ENCODE measurements around the gene CCDC134. TPM values are rescaled to one million over a fixed set of nuclear protein-coding genes. Genes with fewer than 3 reads are reported as not detected.

Gene CCDC134
- polyA plus RNA-seq, 1 of the 3 experiments (the other 2 are of a cell fraction): 2.0 TPM

DNA sequence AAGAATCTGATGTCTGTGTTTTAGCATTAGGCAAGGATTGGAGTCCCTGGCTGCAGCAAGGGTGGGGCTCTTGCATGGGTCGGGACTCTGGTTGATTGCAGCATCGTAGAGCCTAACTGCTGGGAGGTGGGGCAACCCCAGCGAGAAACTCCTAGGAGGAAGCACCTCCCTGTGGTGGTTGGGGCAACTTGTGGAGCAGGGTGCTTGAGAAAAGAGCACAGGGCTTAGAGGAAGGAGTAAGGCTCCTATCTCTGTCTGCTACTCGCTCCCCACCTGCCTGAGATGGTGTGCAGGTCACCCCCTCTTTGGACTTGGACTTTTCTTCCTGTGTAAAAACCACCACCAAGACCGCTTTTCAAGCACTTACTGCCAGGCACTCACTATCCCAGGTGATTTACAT is 48.0 kb downstream of the CCDC134 start:
- no peaks in the 10 kb centered on the region for H4K20me1 ChIP-seq (ENCODE audit: insufficient read depth)
- no peak for TF ChIP-seq RFX5 (IDR thresholded peaks at IDR 0.05; ENCODE audit: low read length)
- TF ChIP-seq NRF1 (IDR thresholded peaks at IDR 0.05; ENCODE audit: low read depth, low read length): no peak
- no peak for TF ChIP-seq RAD21 (IDR thresholded peaks at IDR 0.05; ENCODE audit: low read length)
- no peak for TF ChIP-seq GABPA (IDR thresholded peaks at IDR 0.05; ENCODE audit: low read depth)
- no peak for TF ChIP-seq TEAD4 (IDR thresholded peaks at IDR 0.05; ENCODE audit: borderline replicate concordance, insufficient read depth)
- TF ChIP-seq MXI1 (IDR thresholded peaks at IDR 0.05; ENCODE audit: low read depth, low read length): no peak
- no peak for TF ChIP-seq JUND (IDR thresholded peaks at IDR 0.05)
- TF ChIP-seq, protein P1, sequence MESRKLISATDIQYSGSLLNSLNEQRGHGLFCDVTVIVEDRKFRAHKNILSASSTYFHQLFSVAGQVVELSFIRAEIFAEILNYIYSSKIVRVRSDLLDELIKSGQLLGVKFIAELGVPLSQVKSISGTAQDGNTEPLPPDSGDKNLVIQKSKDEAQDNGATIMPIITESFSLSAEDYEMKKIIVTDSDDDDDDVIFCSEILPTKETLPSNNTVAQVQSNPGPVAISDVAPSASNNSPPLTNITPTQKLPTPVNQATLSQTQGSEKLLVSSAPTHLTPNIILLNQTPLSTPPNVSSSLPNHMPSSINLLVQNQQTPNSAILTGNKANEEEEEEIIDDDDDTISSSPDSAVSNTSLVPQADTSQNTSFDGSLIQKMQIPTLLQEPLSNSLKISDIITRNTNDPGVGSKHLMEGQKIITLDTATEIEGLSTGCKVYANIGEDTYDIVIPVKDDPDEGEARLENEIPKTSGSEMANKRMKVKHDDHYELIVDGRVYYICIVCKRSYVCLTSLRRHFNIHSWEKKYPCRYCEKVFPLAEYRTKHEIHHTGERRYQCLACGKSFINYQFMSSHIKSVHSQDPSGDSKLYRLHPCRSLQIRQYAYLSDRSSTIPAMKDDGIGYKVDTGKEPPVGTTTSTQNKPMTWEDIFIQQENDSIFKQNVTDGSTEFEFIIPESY (IDR thresholded peaks at IDR 0.05; ENCODE audit: borderline replicate concordance, low read depth): no peak
- TF ChIP-seq RXRA (IDR thresholded peaks at IDR 0.05; ENCODE audit: borderline replicate concordance, low read depth): no peak
- TF ChIP-seq FOSL2 (IDR thresholded peaks at IDR 0.05; ENCODE audit: borderline replicate concordance, low read depth): no peak
- TF ChIP-seq, protein P2, sequence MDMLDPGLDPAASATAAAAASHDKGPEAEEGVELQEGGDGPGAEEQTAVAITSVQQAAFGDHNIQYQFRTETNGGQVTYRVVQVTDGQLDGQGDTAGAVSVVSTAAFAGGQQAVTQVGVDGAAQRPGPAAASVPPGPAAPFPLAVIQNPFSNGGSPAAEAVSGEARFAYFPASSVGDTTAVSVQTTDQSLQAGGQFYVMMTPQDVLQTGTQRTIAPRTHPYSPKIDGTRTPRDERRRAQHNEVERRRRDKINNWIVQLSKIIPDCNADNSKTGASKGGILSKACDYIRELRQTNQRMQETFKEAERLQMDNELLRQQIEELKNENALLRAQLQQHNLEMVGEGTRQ (IDR thresholded peaks at IDR 0.05; ENCODE audit: borderline replicate concordance, low read depth, low read length): no peak
- TF ChIP-seq, protein P3, sequence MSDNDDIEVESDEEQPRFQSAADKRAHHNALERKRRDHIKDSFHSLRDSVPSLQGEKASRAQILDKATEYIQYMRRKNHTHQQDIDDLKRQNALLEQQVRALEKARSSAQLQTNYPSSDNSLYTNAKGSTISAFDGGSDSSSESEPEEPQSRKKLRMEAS (IDR thresholded peaks at IDR 0.05; ENCODE audit: low read depth): no peak
- TF ChIP-seq EP300 (IDR thresholded peaks at IDR 0.05; ENCODE audit: borderline replicate concordance in 1 of 2, low read depth in 1 of 2, low read length in 1 of 2): no peak
- TF ChIP-seq FOXM1 (IDR thresholded peaks at IDR 0.05; ENCODE audit: low read depth): no peak
- 80% methylated on average over 4 of the region's 5 CpGs for WGBS (ENCODE audit: low lambda C conversion rate)
- H3K9me3 ChIP-seq: no peaks in the 10 kb centered on the region
- H3F3A ChIP-seq (replicated peaks; ENCODE audit: insufficient read depth): no peaks in the 10 kb centered on the region
- no peaks in the 10 kb centered on the region for H3K27me3 ChIP-seq (ENCODE audit: insufficient read depth)
- H3K79me2 ChIP-seq (ENCODE audit: insufficient read depth): no peaks in the 10 kb centered on the region
- H3K4me2 ChIP-seq: no peak overlapping the region
- H3K4me1 ChIP-seq (ENCODE audit: control insufficient read depth in 1 of 2, insufficient read depth in 2 of 2, low read depth in 1 of 2, low read length in 1 of 2): peaks cover 0 to 3% of the 10 kb centered on the region in 2 experiments; a peak in 1 of 4 replicates
- H3K36me3 ChIP-seq (replicated peaks in 1 of 2; ENCODE audit: control insufficient read depth in 1 of 2, insufficient read depth in 2 of 2, low read length in 1 of 2): no peaks in the 10 kb centered on the region
- H3K27ac ChIP-seq (ENCODE audit: low read depth in 2 of 2, low read length in 1 of 2): no peak overlapping the region; a peak in 1 of 4 replicates
- H3K4me3 ChIP-seq (ENCODE audit: low read depth in 2 of 2, low read length in 1 of 2): no peak overlapping the region
- no peaks in the 10 kb centered on the region for H3K9me2 ChIP-seq
- ChIA-PET CTCF (no interaction called here), POLR2A (no interaction called here)
- H2AFZ ChIP-seq (ENCODE audit: low read depth): no peak overlapping the region
- no peak overlapping the region for H3K9ac ChIP-seq
- DNase-seq: no peak

DNA sequence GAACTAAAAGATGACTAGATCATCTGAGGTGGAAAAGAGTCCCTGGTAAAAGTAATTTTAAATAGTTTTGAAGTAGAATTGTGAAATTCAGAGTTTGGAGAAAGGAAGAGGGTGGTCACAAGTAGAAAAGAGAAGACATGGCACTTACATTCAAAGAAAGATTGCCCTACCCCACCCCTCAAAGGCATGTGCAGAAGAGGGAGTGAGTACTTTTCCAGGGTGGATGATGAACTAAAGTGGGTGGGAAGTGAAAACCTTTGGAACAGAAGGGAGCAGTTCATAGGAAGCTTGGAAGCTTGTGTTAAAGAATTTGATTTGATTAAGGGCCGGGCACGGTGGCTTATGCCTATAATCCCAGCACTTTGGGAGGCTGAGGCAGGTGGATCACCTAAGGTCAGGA is 56.0 kb downstream of the CCDC134 start:
- DNase-seq: no peak
- H3K4me1 ChIP-seq (ENCODE audit: control insufficient read depth in 1 of 2, insufficient read depth in 2 of 2, low read depth in 1 of 2, low read length in 1 of 2): peaks cover 0 to 5% of the 10 kb centered on the region in 2 experiments; a peak in 1 of 4 replicates
- H3F3A ChIP-seq (replicated peaks; ENCODE audit: insufficient read depth): peaks cover 5% of the 10 kb centered on the region
- no peaks in the 10 kb centered on the region for H3K27me3 ChIP-seq (ENCODE audit: insufficient read depth)
- ChIA-PET CTCF (interaction anchor here (0.9 to 1.2 kb wide), 2 partner anchors 9 to 110 kb away, joined by 3 to 4 read pairs; no protein-coding TSS in a partner anchor), POLR2A (no interaction called here)
- no CpG with 5 or more reads among the region's 2 CpGs for WGBS (ENCODE audit: low lambda C conversion rate)
- no peaks in the 10 kb centered on the region for H3K9me2 ChIP-seq
- no peak overlapping the region for H3K4me2 ChIP-seq
- no peaks in the 10 kb centered on the region for H3K9me3 ChIP-seq
- H3K9ac ChIP-seq: no peak overlapping the region
- no peak overlapping the region for H3K4me3 ChIP-seq (ENCODE audit: low read depth in 2 of 2, low read length in 1 of 2)
- no peak overlapping the region for H2AFZ ChIP-seq (ENCODE audit: low read depth)
- peaks cover 3% of the 10 kb centered on the region; the same call in 1 of the 2 replicates for H3K79me2 ChIP-seq (ENCODE audit: insufficient read depth)
- no peaks in the 10 kb centered on the region for H4K20me1 ChIP-seq (ENCODE audit: insufficient read depth)
- H3K36me3 ChIP-seq (replicated peaks in 1 of 2; ENCODE audit: control insufficient read depth in 1 of 2, insufficient read depth in 2 of 2, low read length in 1 of 2): no peaks in the 10 kb centered on the region
- H3K27ac ChIP-seq (ENCODE audit: low read depth in 2 of 2, low read length in 1 of 2): no peak overlapping the region
- TF ChIP-seq YY1 (IDR thresholded peaks at IDR 0.05; ENCODE audit: low read depth) (no peak), RAD21 (IDR thresholded peaks at IDR 0.05; ENCODE audit: low read length) (no peak), TEAD4 (IDR thresholded peaks at IDR 0.05; ENCODE audit: borderline replicate concordance, insufficient read depth) (no peak), MEF2A (IDR thresholded peaks at IDR 0.05; ENCODE audit: borderline replicate concordance, low read depth) (no peak), FOSL2 (IDR thresholded peaks at IDR 0.05; ENCODE audit: borderline replicate concordance, low read depth) (no peak), FOXM1 (IDR thresholded peaks at IDR 0.05; ENCODE audit: low read depth) (no peak), EZH2phosphoT487 (IDR thresholded peaks at IDR 0.05; ENCODE audit: borderline replicate concordance, low read depth) (no peak), NFIC (IDR thresholded peaks at IDR 0.05; ENCODE audit: borderline replicate concordance) (no peak), GATA2 (CRISPR knock-in tag; IDR thresholded peaks at IDR 0.05) (no peak), SMC3 (IDR thresholded peaks at IDR 0.05; ENCODE audit: low read depth, low read length) (no peak), TAF1 (IDR thresholded peaks at IDR 0.05; ENCODE audit: borderline replicate concordance, low read depth, low read length) (no peak), CHD2 (IDR thresholded peaks at IDR 0.05; ENCODE audit: low read length, partially characterized antibody) (no peak), MXI1 (IDR thresholded peaks at IDR 0.05; ENCODE audit: low read depth, low read length) (no peak), SIN3A (IDR thresholded peaks at IDR 0.05; ENCODE audit: borderline replicate concordance, low read depth, low read length) (no peak)
- TF ChIP-seq, protein P4, sequence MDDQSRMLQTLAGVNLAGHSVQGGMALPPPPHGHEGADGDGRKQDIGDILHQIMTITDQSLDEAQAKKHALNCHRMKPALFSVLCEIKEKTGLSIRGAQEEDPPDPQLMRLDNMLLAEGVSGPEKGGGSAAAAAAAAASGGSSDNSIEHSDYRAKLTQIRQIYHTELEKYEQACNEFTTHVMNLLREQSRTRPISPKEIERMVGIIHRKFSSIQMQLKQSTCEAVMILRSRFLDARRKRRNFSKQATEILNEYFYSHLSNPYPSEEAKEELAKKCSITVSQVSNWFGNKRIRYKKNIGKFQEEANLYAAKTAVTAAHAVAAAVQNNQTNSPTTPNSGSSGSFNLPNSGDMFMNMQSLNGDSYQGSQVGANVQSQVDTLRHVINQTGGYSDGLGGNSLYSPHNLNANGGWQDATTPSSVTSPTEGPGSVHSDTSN (IDR thresholded peaks at IDR 0.05): no peak
- TF ChIP-seq, protein P2 (IDR thresholded peaks at IDR 0.05; ENCODE audit: borderline replicate concordance, low read depth, low read length): no peak
